ENCODE data around the gene NR0B2. TPM values are rescaled to one million over a fixed set of nuclear protein-coding genes. Genes with fewer than 3 reads are reported as not detected.

The NR0B2 gene
- total and polyA plus RNA-seq, 7 donors, result 0.82 TPM; not detected in 6

GRCh38 chr1:26915204-26915842 lies 1.5 kb upstream of the NR0B2 start:
- H3K9me3 ChIP-seq, result no peaks in the 10 kb centered on the region
- H3K27me3 ChIP-seq, result no peaks in the 10 kb centered on the region
- H3K36me3 ChIP-seq, result no peaks in the 10 kb centered on the region
- intact Hi-C loops (cut with DNase I), result no loop called here
- DNase-seq, result no peak
- H3K4me3 ChIP-seq, result no peak overlapping the region
- no peak overlapping the region for H3K27ac ChIP-seq
- WGBS, 2 donors, result 29 to 66% methylated on average over 5 of the region's 5 CpGs
- no peak for TF ChIP-seq EP300 (IDR thresholded peaks at IDR 0.05)
- no peak for TF ChIP-seq POLR2A (IDR thresholded peaks at IDR 0.05)
- no peak for TF ChIP-seq CTCF (IDR thresholded peaks at IDR 0.05)
- no peak for TF ChIP-seq POLR2AphosphoS5 (IDR thresholded peaks at IDR 0.05)
- no peaks in the 10 kb centered on the region for H3K4me1 ChIP-seq

- TF ChIP-seq POLR2A (IDR thresholded peaks at IDR 0.05) (no peak), EP300 (IDR thresholded peaks at IDR 0.05) (no peak), POLR2AphosphoS5 (IDR thresholded peaks at IDR 0.05) (no peak), CTCF (IDR thresholded peaks at IDR 0.05) (no peak)
- Histone ChIP-seq H3K4me1 (no peaks in the 10 kb centered on the region), H3K27ac (no peak overlapping the region), H3K36me3 (no peaks in the 10 kb centered on the region), H3K9me3 (no peaks in the 10 kb centered on the region), H3K27me3 (no peaks in the 10 kb centered on the region), H3K4me3 (no peak overlapping the region)
- WGBS, 2 donors, result 36 to 65% methylated on average over 5 of the region's 5 CpGs
- intact Hi-C loops (cut with DNase I), result no loop called here
- no peak for DNase-seq
Measured at GRCh38 chr1:26913389-26913753, 404 bp downstream of the NR0B2 start.

GRCh38 chr1:26912147-26912490 lies 1.7 kb downstream of the NR0B2 start:
- H3K4me1 ChIP-seq, result no peaks in the 10 kb centered on the region

GRCh38 chr1:26911399-26912146 lies 2.2 kb downstream of the NR0B2 start:
- H3K36me3 ChIP-seq, result no peaks in the 10 kb centered on the region
- no peak for TF ChIP-seq EP300 (IDR thresholded peaks at IDR 0.05)
- no peak for TF ChIP-seq CTCF (IDR thresholded peaks at IDR 0.05)
- no peak for TF ChIP-seq POLR2AphosphoS5 (IDR thresholded peaks at IDR 0.05)
- no peak for TF ChIP-seq POLR2A (IDR thresholded peaks at IDR 0.05)
- H3K9me3 ChIP-seq, result no peaks in the 10 kb centered on the region
- H3K27ac ChIP-seq, result no peak overlapping the region
- intact Hi-C loops (cut with DNase I), result no loop called here
- no peaks in the 10 kb centered on the region for H3K4me1 ChIP-seq
- no peak overlapping the region for H3K4me3 ChIP-seq
- no peaks in the 10 kb centered on the region for H3K27me3 ChIP-seq
- no peak for DNase-seq
- 90 to 91% methylated on average over 8 of the region's 8 CpGs for WGBS, 2 donors

More at GRCh38 chr1:26912147-26912490, 1.7 kb downstream of the NR0B2 start:
- Histone ChIP-seq H3K27ac (no peak overlapping the region), H3K9me3 (no peaks in the 10 kb centered on the region), H3K27me3 (no peaks in the 10 kb centered on the region), H3K36me3 (no peaks in the 10 kb centered on the region), H3K4me3 (no peak overlapping the region)
- 48 to 69% methylated on average over 2 of the region's 2 CpGs for WGBS, 2 donors
- intact Hi-C loops (cut with DNase I), result no loop called here
- no peak for TF ChIP-seq POLR2AphosphoS5 (IDR thresholded peaks at IDR 0.05)
- no peak for TF ChIP-seq POLR2A (IDR thresholded peaks at IDR 0.05)
- no peak for TF ChIP-seq CTCF (IDR thresholded peaks at IDR 0.05)
- no peak for TF ChIP-seq EP300 (IDR thresholded peaks at IDR 0.05)
- no peak for DNase-seq
